ENCODE measurements around the gene ASB1.
"Not testable (repeated sequence)": the region's sequence is repeated elsewhere in the genome, so short reads cannot be mapped to it uniquely, and the experiment has no call there.

Gene ASB1

GRCh38 chr2:238423561-238424312 is 3.0 kb upstream of the ASB1 start:
- DNase-seq (ENCODE audit: low spot score), result no peak

GRCh38 chr2:238424313-238424700 is 2.4 kb upstream of the ASB1 start:
- DNase-seq (ENCODE audit: low spot score), result no peak

- DNase-seq (ENCODE audit: low spot score), result no peak
Measured at GRCh38 chr2:238425505-238425978, 1.2 kb upstream of the ASB1 start.

GRCh38 chr2:238425979-238426567 is 654 bp upstream of the ASB1 start:
- DNase-seq (ENCODE audit: low spot score), result no peak

- DNase-seq (ENCODE audit: low spot score), result no peak
Measured at GRCh38 chr2:238427435-238428162, 872 bp downstream of the ASB1 start.

GRCh38 chr2:238428866-238429265 is 2.1 kb downstream of the ASB1 start:
- DNase-seq (ENCODE audit: low spot score), result no peak

- no peak for DNase-seq (ENCODE audit: low spot score)
Measured at GRCh38 chr2:238430781-238431180, 4.1 kb downstream of the ASB1 start.

GRCh38 chr2:238431456-238431855 is 4.7 kb downstream of the ASB1 start:
- DNase-seq (ENCODE audit: low spot score), result no peak

- DNase-seq (ENCODE audit: low spot score), result no peak
Measured at GRCh38 chr2:238433300-238433915, 6.7 kb downstream of the ASB1 start.

- DNase-seq (ENCODE audit: low spot score), result no peak
Measured at GRCh38 chr2:238433941-238434845, 7.5 kb downstream of the ASB1 start.

- DNase-seq (ENCODE audit: low spot score), result no peak
Measured at GRCh38 chr2:238434846-238435751, 8.4 kb downstream of the ASB1 start.

GRCh38 chr2:238435752-238436096 is 9.0 kb downstream of the ASB1 start:
- DNase-seq (ENCODE audit: low spot score), result no peak

GRCh38 chr2:238438856-238439849 is 12.4 kb downstream of the ASB1 start:
- no peak for DNase-seq (ENCODE audit: low spot score)

GRCh38 chr2:238439917-238440316 is 13.2 kb downstream of the ASB1 start:
- DNase-seq (ENCODE audit: low spot score), result no peak

- no peak for DNase-seq (ENCODE audit: low spot score)
Measured at GRCh38 chr2:238440331-238440730, 13.6 kb downstream of the ASB1 start.

GRCh38 chr2:238440767-238441166 is 14.0 kb downstream of the ASB1 start:
- DNase-seq (ENCODE audit: low spot score), result no peak

GRCh38 chr2:238441262-238442114 is 14.8 kb downstream of the ASB1 start:
- no peak for DNase-seq (ENCODE audit: low spot score)

GRCh38 chr2:238442257-238442656 is 15.5 kb downstream of the ASB1 start:
- not testable (repeated sequence) for DNase-seq (ENCODE audit: low spot score)
